ENCODE results near the gene FNIP1. TPM values are rescaled to one million over a fixed set of nuclear protein-coding genes. Genes with fewer than 3 reads are reported as not detected.

Gene FNIP1
- total RNA-seq, 2 donors from 2014 or later: 52.9 to 54.7 TPM

- ATAC-seq (ENCODE audit: insufficient number of reproducible peaks, low FRiP score, low read depth) (no peak), DNase-seq (ENCODE audit: low spot score) (no peak)
- Histone ChIP-seq H3K9me3 (no peaks in the 10 kb centered on the region), H3K4me1 (ENCODE audit: control insufficient read depth in 1 of 2, low read depth in 2 of 2) (peaks cover 36 to 55% of the 10 kb centered on the region in 2 donors), H3K4me3 (no peak overlapping the region), H3K36me3 (no peaks in the 10 kb centered on the region), H3K27ac (no peak overlapping the region), H3K27me3 (replicated peaks; ENCODE audit: insufficient read depth) (no peaks in the 10 kb centered on the region)
- TF ChIP-seq, protein P1, sequence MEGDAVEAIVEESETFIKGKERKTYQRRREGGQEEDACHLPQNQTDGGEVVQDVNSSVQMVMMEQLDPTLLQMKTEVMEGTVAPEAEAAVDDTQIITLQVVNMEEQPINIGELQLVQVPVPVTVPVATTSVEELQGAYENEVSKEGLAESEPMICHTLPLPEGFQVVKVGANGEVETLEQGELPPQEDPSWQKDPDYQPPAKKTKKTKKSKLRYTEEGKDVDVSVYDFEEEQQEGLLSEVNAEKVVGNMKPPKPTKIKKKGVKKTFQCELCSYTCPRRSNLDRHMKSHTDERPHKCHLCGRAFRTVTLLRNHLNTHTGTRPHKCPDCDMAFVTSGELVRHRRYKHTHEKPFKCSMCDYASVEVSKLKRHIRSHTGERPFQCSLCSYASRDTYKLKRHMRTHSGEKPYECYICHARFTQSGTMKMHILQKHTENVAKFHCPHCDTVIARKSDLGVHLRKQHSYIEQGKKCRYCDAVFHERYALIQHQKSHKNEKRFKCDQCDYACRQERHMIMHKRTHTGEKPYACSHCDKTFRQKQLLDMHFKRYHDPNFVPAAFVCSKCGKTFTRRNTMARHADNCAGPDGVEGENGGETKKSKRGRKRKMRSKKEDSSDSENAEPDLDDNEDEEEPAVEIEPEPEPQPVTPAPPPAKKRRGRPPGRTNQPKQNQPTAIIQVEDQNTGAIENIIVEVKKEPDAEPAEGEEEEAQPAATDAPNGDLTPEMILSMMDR (IDR thresholded peaks at IDR 0.05): no peak
Measured at GRCh38 chr5:131791866-131792265, 5.0 kb downstream of the FNIP1 start.

- Histone ChIP-seq H3K27ac (no peak overlapping the region), H3K4me1 (ENCODE audit: control insufficient read depth in 1 of 2, low read depth in 2 of 2) (peaks cover 38 to 56% of the 10 kb centered on the region in 2 donors), H3K36me3 (no peaks in the 10 kb centered on the region), H3K9me3 (no peaks in the 10 kb centered on the region), H3K27me3 (replicated peaks; ENCODE audit: insufficient read depth) (no peaks in the 10 kb centered on the region), H3K4me3 (no peak overlapping the region)
- ATAC-seq (ENCODE audit: insufficient number of reproducible peaks, low FRiP score, low read depth) (no peak), DNase-seq (ENCODE audit: low spot score) (no peak)
- TF ChIP-seq, protein P1 (IDR thresholded peaks at IDR 0.05): no peak
Measured at GRCh38 chr5:131790550-131790949, 6.3 kb downstream of the FNIP1 start.

DNA sequence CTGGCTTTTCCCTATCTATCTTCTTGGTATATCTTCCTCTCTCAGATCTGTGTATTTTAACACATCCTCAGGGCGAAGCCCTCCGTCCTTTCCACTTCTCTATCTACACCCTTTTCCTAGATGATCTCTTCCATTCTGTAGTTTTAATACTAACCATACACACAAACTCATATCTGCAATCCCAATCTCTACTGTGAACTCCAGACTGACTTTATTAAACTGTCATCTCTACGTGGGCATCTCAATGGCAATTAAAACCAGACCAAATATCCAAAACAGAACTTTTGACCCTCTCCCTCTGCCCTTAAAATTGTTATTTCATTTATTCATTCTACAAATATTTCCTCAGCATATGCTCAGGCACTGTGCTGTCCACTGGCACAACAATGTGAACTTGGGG lies 7.1 kb downstream of the FNIP1 start:
- Histone ChIP-seq H3K36me3 (no peaks in the 10 kb centered on the region), H3K4me1 (ENCODE audit: control insufficient read depth in 1 of 2, low read depth in 2 of 2) (peaks cover 35 to 48% of the 10 kb centered on the region in 2 donors), H3K27ac (no peak overlapping the region), H3K9me3 (no peaks in the 10 kb centered on the region), H3K27me3 (replicated peaks; ENCODE audit: insufficient read depth) (no peaks in the 10 kb centered on the region), H3K4me3 (no peak overlapping the region)
- DNase-seq (ENCODE audit: low spot score) (no peak), ATAC-seq (ENCODE audit: insufficient number of reproducible peaks, low FRiP score, low read depth) (no peak)
- TF ChIP-seq, protein P1 (IDR thresholded peaks at IDR 0.05): no peak

DNA sequence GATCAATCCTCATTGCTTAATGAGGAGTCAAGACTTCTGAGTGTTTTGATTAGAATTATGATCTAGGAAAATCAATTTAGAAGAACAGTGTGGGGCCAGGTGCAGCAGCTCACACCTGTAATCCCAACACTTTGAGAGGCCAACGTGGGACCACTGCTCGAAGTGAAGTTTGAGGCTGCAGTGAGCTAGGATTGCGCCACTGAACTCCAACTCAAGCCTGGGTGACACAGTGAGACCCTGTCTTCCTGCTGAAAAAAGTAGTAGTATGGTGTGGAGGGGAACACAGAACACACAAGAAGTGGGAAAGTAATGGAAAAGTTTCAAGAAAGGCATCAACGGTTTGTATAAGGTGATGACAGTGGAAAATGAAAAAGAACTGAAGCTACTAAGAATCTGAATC lies 9.1 kb downstream of the FNIP1 start:
- no peak for ATAC-seq (ENCODE audit: insufficient number of reproducible peaks, low FRiP score, low read depth)
- TF ChIP-seq, protein P1 (IDR thresholded peaks at IDR 0.05): no peak
- H3K4me3 ChIP-seq: no peak overlapping the region

GRCh38 chr5:131786900-131787692 lies 9.7 kb downstream of the FNIP1 start:
- H3K27me3 ChIP-seq (replicated peaks; ENCODE audit: insufficient read depth): no peaks in the 10 kb centered on the region
- DNase-seq (ENCODE audit: low spot score) (no peak), ATAC-seq (ENCODE audit: insufficient number of reproducible peaks, low FRiP score, low read depth) (no peak)
- no peak overlapping the region for H3K27ac ChIP-seq
- H3K36me3 ChIP-seq: no peaks in the 10 kb centered on the region
- no peaks in the 10 kb centered on the region for H3K9me3 ChIP-seq
- TF ChIP-seq, protein P1 (IDR thresholded peaks at IDR 0.05): no peak
- H3K4me3 ChIP-seq: no peak overlapping the region
- H3K4me1 ChIP-seq (ENCODE audit: control insufficient read depth in 1 of 2, low read depth in 2 of 2): peaks cover 21 to 38% of the 10 kb centered on the region in 2 donors

More for the DNA sequence above, 9.1 kb downstream of the FNIP1 start:
- Histone ChIP-seq H3K27ac (no peak overlapping the region), H3K27me3 (replicated peaks; ENCODE audit: insufficient read depth) (no peaks in the 10 kb centered on the region), H3K9me3 (no peaks in the 10 kb centered on the region), H3K4me1 (ENCODE audit: control insufficient read depth in 1 of 2, low read depth in 2 of 2) (peaks cover 22 to 44% of the 10 kb centered on the region in 2 donors), H3K36me3 (no peaks in the 10 kb centered on the region)
- DNase-seq (ENCODE audit: low spot score): no peak
